GM12878 (cell line): ENCODE measurements around the gene DNASE1L1. TPM values are rescaled to one million over a fixed set of nuclear protein-coding genes. Genes with fewer than 3 reads are reported as not detected.

Experiments
- ATAC-seq: fragments of 200-7000 bp; cut with Tn5 transposase; 3 replicates; pipeline ENCODE4 v1.9.1; 2020; ENCODE audit warnings: mild to moderate bottlenecking, moderate library complexity
- BruUV-seq: library from RNA; stranded (reverse); fragments of 400-500 nt; replicated peaks from 2 replicates; lab custom pipeline; 2021; lab: Mats Ljungman, UMichigan
- CTCF ChIA-PET: fragments of 300-600 bp; sonication (Branson Sonifier 250); formaldehyde crosslinking; extraction: SDS; loops from one replicate; lab custom pipeline; 2021; ENCODE audit warnings: inconsistent platforms; lab: Yijun Ruan, JAX
- POLR2A ChIA-PET: fragments of 350-600 bp; formaldehyde crosslinking; extraction: SDS; loops from one replicate; lab custom pipeline; 2021; ENCODE audit warnings: inconsistent platforms; lab: Charles Lee
- RAD21 ChIA-PET: fragments of 300-600 bp; sonication (Branson Sonifier 250); formaldehyde crosslinking; loops from one replicate; lab custom pipeline; 2023; ENCODE audit warnings: antibody characterized with exemption; ENCODE audit not compliant: unreplicated experiment; lab: Charles Lee
- SMC1A ChIA-PET: fragments of 300-600 bp; sonication (Branson Sonifier 250); formaldehyde crosslinking; loops from one replicate; lab custom pipeline; 2023; ENCODE audit not compliant: unreplicated experiment, uncharacterized antibody; lab: Charles Lee
- DNase-seq: peaks from one replicate; pipeline ENCODE4 v3.0.0-alpha.2; 2011; ENCODE audit warnings: low read depth, low spot score
- FAIRE-seq: peaks from 3 replicates; lab custom pipeline; 2011; peaks lifted over from hg19 to GRCh38; lab: Jason Lieb, UNC
- H2AFZ ChIP-seq: 2 replicates; pipeline ENCODE4 v1.6.0; 2011; ENCODE audit warnings: low read depth, low read length, control low read depth; ENCODE audit not compliant: control insufficient read depth
- H3K27ac ChIP-seq: 2 replicates; pipeline ENCODE4 v1.5.1; 2011; ENCODE audit warnings: control low read depth; ENCODE audit not compliant: control insufficient read depth, insufficient read depth
- H3K27me3 ChIP-seq, 2 experiments: replicated peaks in 1 of 2; 2 replicates each; pipeline versions ENCODE4 v1.6.0 to v1.6.1; 2011; ENCODE audit warnings: low read length in 1 of 2; ENCODE audit not compliant: control insufficient read depth in 2 of 2, insufficient read depth in 2 of 2
- H3K36me3 ChIP-seq, 2 experiments: 2 replicates each; pipeline ENCODE4 v1.5.1; 2011; ENCODE audit warnings: low read length in 1 of 2; ENCODE audit not compliant: control insufficient read depth in 2 of 2, insufficient read depth in 2 of 2
- H3K4me1 ChIP-seq: 2 replicates; pipeline ENCODE4 v1.6.1; 2011; ENCODE audit warnings: mild to moderate bottlenecking, low read length, moderate library complexity, mixed read lengths; ENCODE audit not compliant: control insufficient read depth, insufficient read depth
- H3K4me2 ChIP-seq: 2 replicates; pipeline ENCODE4 v1.6.0; 2011; ENCODE audit warnings: control low read depth; ENCODE audit not compliant: control insufficient read depth, insufficient read depth
- H3K4me3 ChIP-seq: fragments of 200-600 bp; sonication (generic); 2 replicates; pipeline ENCODE4 v1.5.1; 2016
- H3K79me2 ChIP-seq: 2 replicates; pipeline ENCODE4 v1.6.0; 2011; ENCODE audit warnings: low read length; ENCODE audit not compliant: control insufficient read depth, insufficient read depth
- H3K9ac ChIP-seq: 2 replicates; pipeline ENCODE4 v1.8.0; 2011; ENCODE audit warnings: low read length, control low read depth, mixed read lengths; ENCODE audit not compliant: control insufficient read depth, insufficient read depth
- H3K9me3 ChIP-seq: replicated peaks from 3 replicates; pipeline ENCODE4 v1.5.1; 2011; ENCODE audit warnings: mild to moderate bottlenecking, low read length; ENCODE audit not compliant: control insufficient read depth, insufficient read depth
- H4K20me1 ChIP-seq: 2 replicates; pipeline ENCODE4 v1.6.0; 2011; ENCODE audit not compliant: control insufficient read depth, insufficient read depth
- BCLAF1 ChIP-seq: fragments of 450-650 bp; IDR thresholded peaks from 2 replicates; pipeline ENCODE4 v1.6.1; 2017; ENCODE audit warnings: antibody characterized with exemption, mild to moderate bottlenecking, moderate library complexity
- BHLHE40 ChIP-seq, 2 experiments: fragments of 450-650 bp in 1 of 2; IDR thresholded peaks; 2 replicates each; pipeline ENCODE4 v1.6.1; 2011 to 2017; ENCODE audit warnings: low read depth in 2 of 2, borderline replicate concordance in 1 of 2, improper control_type of control experiment in 1 of 2, low read length in 1 of 2, mild to moderate bottlenecking in 1 of 2
- FOXM1 ChIP-seq: IDR thresholded peaks from 2 replicates; pipeline ENCODE4 v1.6.1; 2012; ENCODE audit warnings: low read depth, mild to moderate bottlenecking, inconsistent platforms, low read length, moderate library complexity
- MXI1 ChIP-seq: fragments of 150-350 bp; IDR thresholded peaks from 2 replicates; pipeline ENCODE4 v1.6.1; 2011; ENCODE audit warnings: low read depth, mild to moderate bottlenecking, inconsistent platforms, low read length, improper control_type of control experiment
- RAD51 ChIP-seq: fragments of 450-650 bp; IDR thresholded peaks from 2 replicates; pipeline ENCODE4 v1.6.1; 2016; ENCODE audit warnings: moderate library complexity, mild to moderate bottlenecking, inconsistent platforms
- RELA ChIP-seq: fragments of 450-650 bp; IDR thresholded peaks from 2 replicates; pipeline ENCODE4 v1.8.0; 2014; ENCODE audit warnings: borderline replicate concordance; ENCODE audit not compliant: partially characterized antibody
- SRF ChIP-seq, 2 experiments: IDR thresholded peaks; 2 replicates each; pipeline ENCODE4 v1.6.1; 2011; ENCODE audit warnings: low read depth in 2 of 2, low read length in 2 of 2, mild to moderate bottlenecking in 1 of 2, moderate library complexity in 1 of 2
- USF2 ChIP-seq: IDR thresholded peaks from 2 replicates; pipeline ENCODE4 v1.6.1; 2011; ENCODE audit warnings: low read depth, low read length, improper control_type of control experiment, borderline replicate concordance
- WGBS: methylation state at CpG from one replicate; pipeline ENCODE4 v1.1.6; 2016; ENCODE audit warnings: low lambda C conversion rate; ENCODE audit not compliant: insufficient replicate concordance, insufficient coverage; ENCODE audit errors: missing lambda C conversion rate; 5-methylcytosine and 5-hydroxymethylcytosine counted together
- in situ Hi-C: fragments of 300-500 bp; cut with MboI; formaldehyde crosslinking; loops from 9 replicates; pipeline ENCODE4 v1.14.3; 2018; ENCODE audit warnings: mixed read lengths
- intact Hi-C: fragments of 100-400 bp; cut with micrococcal nuclease; formaldehyde crosslinking; loops from one replicate; pipeline ENCODE4 v1.14.2; 2022; ENCODE audit not compliant: unreplicated experiment
- polyA plus RNA-seq, 11 experiments: library from polyadenylated mRNA; depleted of rRNA in 4 of 11; unstranded in 6 of 11; stranded (reverse) in 5 of 11; fragments of >200 nt; fragmentation: Nextera tagmentation in 4 of 11; fragmentation: Illumina TruSeq in 1 of 11; extraction: Ambion mirVana in 4 of 11; extraction: Trizol in 1 of 11; gene quantifications; 1 replicate in 1 of 11; 2 replicates in 10 of 11; pipeline versions ENCODE4 v1.2.1 to v1.2.3, GENCODE V29; 2011 to 2016; ENCODE audit warnings: inconsistent platforms in 2 of 11, missing spikeins in 2 of 11, low read depth in 1 of 11
- total RNA-seq, 4 experiments: library from RNA; depleted of rRNA in 3 of 4; stranded (reverse); fragments of >200 nt in 3 of 4; fragmentation: Illumina TruSeq in 1 of 4; extraction: Trizol in 1 of 4; gene quantifications; 2 replicates each; pipeline versions ENCODE4 v1.2.1 to v1.2.3, GENCODE V29; 2013 to 2021
- TF ChIP-seq, protein P1 (sequence below): IDR thresholded peaks from 2 replicates; pipeline ENCODE4 v1.6.1; 2012; ENCODE audit warnings: low read depth, low read length, improper control_type of control experiment
- TF ChIP-seq, protein P2 (sequence below): IDR thresholded peaks from 2 replicates; pipeline ENCODE4 v1.6.1; 2012; ENCODE audit warnings: low read depth, low read length, improper control_type of control experiment

Gene DNASE1L1
- total and polyA plus RNA-seq, 10 of the 15 experiments (the other 5 are each of a cell fraction or from before 2014, with no cell fraction given) = 0.60 to 22.7 (median 6.8) TPM

- peak overlapping the region; percentile 58; the same call in 1 of the 2 replicates for H3K27ac ChIP-seq
- ChIA-PET RAD21 (interaction anchor here (0.8 to 2.4 kb wide), 5 partner anchors 9 to 161 kb away, joined by 3 to 12 read pairs (median 10); partner anchors contain the start of gene ATP6AP1), SMC1A (interaction anchor here (1.5 to 2.0 kb wide), 3 partner anchors 10 to 155 kb away, joined by 7 to 10 read pairs (median 10); partner anchors contain the start of gene RPL10), POLR2A (interaction anchor here (1.0 to 1.8 kb wide), 5 partner anchors 26 to 162 kb away, joined by 4 to 7 read pairs (median 5); partner anchors contain the start of genes ATP6AP1, RPL10 and SLC10A3), CTCF (interaction anchor here (0.7 to 2.0 kb wide), 18 partner anchors 10 to 406 kb away, joined by 3 to 21 read pairs (median 6); partner anchors contain the start of genes ATP6AP1, IKBKG and RPL10)
- 18% methylated on average over 5 of the region's 5 CpGs for WGBS
- H3K9ac ChIP-seq = peak overlapping the region; percentile 56
- peaks cover 11% of the 10 kb centered on the region for H3K4me1 ChIP-seq
- H3K36me3 ChIP-seq = peaks cover 0 to 4% of the 10 kb centered on the region in 2 experiments; a peak in 2 of 4 replicates
- TF ChIP-seq BHLHE40 (IDR thresholded peaks at IDR 0.05; ENCODE audit: borderline replicate concordance in 1 of 2, low read depth in 2 of 2, low read length in 1 of 2) = 0 out of 4 replicates have a peak, but pooled peaks of 1 of the 2 experiments have one; percentile 11
- TF ChIP-seq, protein P1, sequence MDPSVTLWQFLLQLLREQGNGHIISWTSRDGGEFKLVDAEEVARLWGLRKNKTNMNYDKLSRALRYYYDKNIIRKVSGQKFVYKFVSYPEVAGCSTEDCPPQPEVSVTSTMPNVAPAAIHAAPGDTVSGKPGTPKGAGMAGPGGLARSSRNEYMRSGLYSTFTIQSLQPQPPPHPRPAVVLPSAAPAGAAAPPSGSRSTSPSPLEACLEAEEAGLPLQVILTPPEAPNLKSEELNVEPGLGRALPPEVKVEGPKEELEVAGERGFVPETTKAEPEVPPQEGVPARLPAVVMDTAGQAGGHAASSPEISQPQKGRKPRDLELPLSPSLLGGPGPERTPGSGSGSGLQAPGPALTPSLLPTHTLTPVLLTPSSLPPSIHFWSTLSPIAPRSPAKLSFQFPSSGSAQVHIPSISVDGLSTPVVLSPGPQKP = peak; percentile 78; the same call in 1 of the 2 replicates
- TF ChIP-seq, protein P2, sequence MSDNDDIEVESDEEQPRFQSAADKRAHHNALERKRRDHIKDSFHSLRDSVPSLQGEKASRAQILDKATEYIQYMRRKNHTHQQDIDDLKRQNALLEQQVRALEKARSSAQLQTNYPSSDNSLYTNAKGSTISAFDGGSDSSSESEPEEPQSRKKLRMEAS = peak; percentile 50; the same call in 1 of the 2 replicates
- TF ChIP-seq FOXM1 = no peak
- peak; percentile 43 for TF ChIP-seq USF2
- TF ChIP-seq SRF (IDR thresholded peaks at IDR 0.05; ENCODE audit: low read depth in 2 of 2, low read length in 2 of 2) = peak; percentile 84 to 92
- TF ChIP-seq BCLAF1 = no peak
- peak; percentile 53; the same call in 1 of the 2 replicates for TF ChIP-seq MXI1
- peak; percentile 68; the same call in 1 of the 2 replicates for TF ChIP-seq RAD51
- TF ChIP-seq RELA = no peak
- no peak for FAIRE-seq
- H3K27me3 ChIP-seq = no peaks in the 10 kb centered on the region
- no peaks in the 10 kb centered on the region for H4K20me1 ChIP-seq
- DNase-seq = peak; percentile 31
- intact Hi-C loops = loop anchor here (2.0 to 10.0 kb wide), 3 partner anchors 52 to 445 kb away; partner anchors contain the start of genes ARHGAP4 and ATP6AP1
- in situ Hi-C loops = loop anchor here (5.0 kb wide), 1 partner anchor 440 kb away; no protein-coding TSS in a partner anchor
- H3K4me2 ChIP-seq = peak overlapping the region; percentile 74
- peak; percentile 59 for ATAC-seq
- no peak overlapping the region for H2AFZ ChIP-seq
- no peaks in the 10 kb centered on the region; the same call in 2 of the 3 replicates for H3K9me3 ChIP-seq
- peaks cover 33% of the 10 kb centered on the region for H3K79me2 ChIP-seq
- H3K4me3 ChIP-seq = no peak overlapping the region
- no TSS peak for BruUV-seq
Measured at GRCh38 chrX:154372612-154373022, 36.4 kb downstream of the DNASE1L1 start.
